Transverse colon (tissue), 3 donors: ENCODE measurements around the gene AK4.

Experiments
- CTCF ChIP-seq, 5 experiments: fragments of 200-600 bp in 3 of 5; fragments of 450-650 bp in 2 of 5; sonication (generic) in 3 of 5; IDR thresholded peaks; 1 replicate in 2 of 5; 2 replicates in 3 of 5; pipeline ENCODE4 v1.5.1; 2016 to 2017; ENCODE audit warnings: antibody characterized with exemption in 5 of 5, inconsistent platforms in 3 of 5, mild to moderate bottlenecking in 2 of 5, moderate library complexity in 1 of 5
- POLR2A ChIP-seq: fragments of 450-650 bp; IDR thresholded peaks from one replicate; pipeline ENCODE4 v1.6.1; 2016; ENCODE audit warnings: antibody characterized with exemption, mild to moderate bottlenecking, moderate library complexity

GRCh38 chr1:65164633-65165032 lies 16.6 kb downstream of the AK4 start:
- TF ChIP-seq CTCF (IDR thresholded peaks at IDR 0.05) (no peak), POLR2A (no peak)
